Activated T-helper 1 cell treated with anti-CD3 and anti-CD28 coated beads, Interleukin-2, amount 50 U/mL, for 16 hours (primary cell): ENCODE results near the gene CLEC1B.
A peak's percentile ranks its signal among the peaks of the same experiment; 100 is the strongest.
"Not testable (repeated sequence)": the region's sequence is repeated elsewhere in the genome, so short reads cannot be mapped to it uniquely, and the experiment has no call there.

ENCODE experiments used
- DNase-seq, 2 donors: peaks; one replicate each; pipeline ENCODE4 v3.0.0-alpha.2; 2020; ENCODE audit warnings: low read depth in 1 of 2, low spot score in 1 of 2

The CLEC1B gene

GRCh38 chr12:9975614-9976013, 23.3 kb downstream of the CLEC1B start:
- no peak for DNase-seq

DNA sequence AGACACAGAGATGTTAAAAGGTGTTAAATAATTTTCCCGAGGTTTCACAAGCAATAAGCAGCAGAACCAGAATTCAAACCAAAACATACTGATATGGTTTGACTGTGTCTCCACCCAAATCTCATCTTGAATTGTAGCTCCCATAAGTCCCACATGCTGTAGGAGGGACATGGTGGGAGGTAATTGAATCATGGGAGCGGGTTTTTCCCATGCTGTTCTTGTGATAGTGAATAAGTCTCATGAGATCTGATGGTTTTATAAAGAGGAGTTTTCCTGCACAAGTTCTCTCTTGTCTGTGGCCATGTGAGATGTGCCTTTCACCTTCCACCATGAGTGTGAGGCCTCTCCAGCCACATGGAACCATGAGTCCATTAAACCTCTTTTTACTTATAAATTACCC, 24.2 kb downstream of the CLEC1B start:
- DNase-seq: not testable (repeated sequence)

- no peak for DNase-seq
Observed at GRCh38 chr12:9973949-9974348, 25.0 kb downstream of the CLEC1B start.

DNA sequence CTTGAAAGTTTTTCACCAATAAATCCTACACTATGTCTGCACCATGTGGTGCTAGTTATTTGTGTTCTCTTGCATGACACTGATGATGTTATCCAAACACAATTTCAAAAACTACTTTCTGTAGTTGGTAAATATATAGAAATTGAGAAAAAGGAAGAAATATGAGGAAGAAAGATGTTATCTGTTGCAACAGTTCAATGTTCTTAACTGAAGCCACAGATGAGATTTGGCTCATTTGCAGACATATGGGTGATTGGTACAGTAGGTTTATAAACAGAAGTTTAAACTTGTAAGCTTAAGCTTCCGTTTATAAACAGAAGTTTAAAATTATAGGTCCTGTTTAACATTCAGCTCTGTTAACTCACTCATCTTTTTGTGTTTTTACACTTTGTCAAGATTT, 27.7 kb downstream of the CLEC1B start, which contains the start of gene CLEC12A:
Gene CLEC12A (plus strand): TSS at position 229 of the 400 bp plus-strand sequence. CDS start 188 bp downstream, outside the sequence.
- no peak for DNase-seq

- no peak for DNase-seq
Observed at GRCh38 chr12:9969673-9970072, 29.2 kb downstream of the CLEC1B start.

DNA sequence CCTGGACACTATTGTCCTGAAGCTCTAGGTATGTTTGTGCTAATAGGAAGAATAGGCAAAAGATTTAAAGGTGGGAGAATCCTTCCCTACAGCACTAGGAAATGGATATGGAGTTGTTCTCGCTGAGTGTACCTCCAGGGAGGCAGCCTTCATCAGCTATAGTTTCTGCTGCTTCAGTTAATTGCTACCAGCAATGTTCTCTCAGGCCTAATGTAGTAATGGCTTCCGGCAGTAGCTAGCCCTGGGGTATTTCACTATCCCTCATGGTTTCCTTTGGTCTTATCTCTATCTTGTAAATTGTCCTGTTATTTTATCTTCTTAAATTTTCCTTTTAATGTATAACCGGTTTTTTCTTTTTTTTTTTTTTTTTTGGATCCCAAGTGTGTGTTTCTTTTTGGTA, 37.0 kb downstream of the CLEC1B start:
- DNase-seq: no peak

- DNase-seq: no peak
Observed at GRCh38 chr12:9961106-9961505, 37.8 kb downstream of the CLEC1B start.

- DNase-seq: no peak
Observed at GRCh38 chr12:9960590-9960989, 38.3 kb downstream of the CLEC1B start.

DNA sequence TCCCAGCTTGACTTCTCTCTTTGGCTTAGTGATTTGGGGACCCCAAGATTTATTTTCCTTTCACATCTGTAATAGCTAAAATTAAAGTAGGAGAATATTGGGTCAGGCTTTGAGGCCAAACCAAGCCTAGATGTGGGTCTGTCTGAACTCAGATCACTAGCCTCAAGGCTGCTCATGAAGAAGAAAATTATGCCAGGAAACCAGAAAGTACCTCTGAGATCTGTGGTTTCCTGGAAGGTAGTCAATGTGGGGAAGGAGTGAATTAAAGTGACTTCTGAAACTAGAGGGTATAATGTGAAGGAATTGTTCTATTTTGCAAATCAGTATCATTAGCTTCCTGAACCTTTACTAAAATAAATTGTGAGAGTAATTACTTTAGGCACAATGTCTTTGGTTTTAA, 41.1 kb downstream of the CLEC1B start:
- no peak for DNase-seq

GRCh38 chr12:9952954-9953729, 45.8 kb downstream of the CLEC1B start:
- DNase-seq: not testable (repeated sequence)

- DNase-seq: peak in 1 of 2 donors; percentile 4
Observed at GRCh38 chr12:9951026-9951675, 47.8 kb downstream of the CLEC1B start.

DNA sequence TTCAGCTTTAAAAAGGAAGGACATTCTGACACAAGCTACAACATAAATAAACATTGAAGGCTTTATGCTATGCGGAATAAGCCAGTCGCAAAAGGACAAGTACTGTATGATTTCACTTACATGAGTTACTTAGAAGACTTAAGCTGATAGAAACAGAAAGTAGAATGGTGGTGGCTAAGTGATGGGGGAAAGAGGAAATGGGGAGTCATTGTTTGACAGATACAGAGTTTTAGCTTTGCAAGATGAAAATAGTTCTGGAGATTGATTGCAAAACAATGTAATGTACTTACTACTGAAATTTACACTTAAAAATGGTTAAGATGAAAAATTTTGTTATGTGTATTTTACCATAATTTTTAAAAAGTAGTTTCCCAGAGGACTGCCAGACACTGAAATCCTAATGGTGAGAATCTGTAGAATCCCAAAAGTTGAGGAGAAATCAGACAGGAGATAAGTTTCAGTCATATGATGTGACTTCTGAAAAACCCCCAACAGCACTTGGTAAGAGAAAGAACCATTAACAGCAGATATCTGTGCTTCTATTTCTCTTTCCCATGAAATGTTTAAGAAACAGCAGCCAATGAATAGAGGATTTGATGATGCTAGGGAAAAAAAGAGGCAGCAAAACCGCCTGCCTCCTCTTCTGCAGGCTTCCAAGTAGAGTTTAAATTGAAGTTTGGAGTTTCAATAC, 50.2 kb downstream of the CLEC1B start:
- no peak for DNase-seq

DNA sequence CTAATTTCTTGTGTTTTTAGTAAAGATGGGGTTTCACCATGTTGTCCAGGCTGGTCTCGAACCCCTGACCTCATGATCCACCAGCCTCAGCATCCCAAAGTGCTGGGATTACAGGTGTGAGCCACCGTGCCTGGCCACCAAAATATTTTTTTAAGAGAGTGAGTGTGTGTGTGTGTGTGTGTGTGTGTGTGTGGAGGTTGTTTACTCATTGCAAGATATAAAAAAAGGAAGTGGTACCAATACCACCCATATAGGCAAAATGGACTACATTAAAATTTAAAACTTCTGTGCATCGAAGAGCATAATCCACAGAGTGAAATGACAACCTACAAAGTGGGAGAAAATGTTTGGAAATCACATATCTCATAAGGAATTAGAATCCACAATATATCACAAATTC, 51.2 kb downstream of the CLEC1B start:
- DNase-seq: no peak

DNA sequence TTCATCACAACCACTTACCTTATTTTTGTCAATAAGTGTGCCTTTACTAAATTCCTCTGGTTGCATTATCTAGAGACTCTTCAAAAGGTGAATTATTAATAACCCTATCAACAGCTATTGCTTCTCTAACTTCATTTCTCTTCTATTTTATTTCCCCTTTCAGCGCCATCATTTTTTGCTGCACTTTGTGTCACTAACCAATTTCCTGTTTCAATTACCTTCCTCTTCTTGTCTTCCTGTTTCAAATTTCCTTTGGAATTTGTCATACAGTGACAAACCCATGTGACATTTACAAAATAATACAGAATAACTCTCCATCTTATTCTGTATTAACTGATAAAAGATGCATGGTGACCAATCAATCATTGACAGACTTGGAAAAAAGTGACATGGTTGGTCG, 54.5 kb downstream of the CLEC1B start:
- DNase-seq: no peak

DNA sequence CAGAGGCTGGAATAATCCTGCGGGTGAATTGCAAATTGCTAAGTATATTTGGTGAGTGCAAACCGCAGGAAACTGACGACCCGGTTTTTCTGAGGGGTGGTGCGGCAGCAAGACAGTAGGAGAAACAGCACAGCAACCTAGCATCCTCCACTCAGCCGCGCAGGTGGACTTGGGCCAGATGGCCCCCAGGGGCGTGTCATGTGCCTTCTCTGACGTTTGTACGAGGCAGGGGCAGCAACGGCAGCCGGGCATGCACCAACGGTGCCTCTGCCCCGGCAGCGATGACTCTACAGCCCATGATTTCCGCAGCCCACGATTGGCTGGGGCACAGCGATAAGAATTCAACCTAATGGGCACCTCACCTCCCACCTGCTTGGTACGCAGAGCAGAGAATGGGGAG, 55.7 kb downstream of the CLEC1B start:
- DNase-seq: no peak
